H1 (cell line): ENCODE measurements around the gene OR10AD1. TPM values are rescaled to one million over a fixed set of nuclear protein-coding genes. Genes with fewer than 3 reads are reported as not detected.

ENCODE experiments used
- CTCF ChIA-PET: fragments of 300-600 bp; sonication (Branson Sonifier 250); formaldehyde crosslinking; loops from one replicate; lab custom pipeline; 2021; ENCODE audit not compliant: partially characterized antibody; lab: Charles Lee
- POLR2A ChIA-PET: fragments of 300-600 bp; sonication (Branson Sonifier 250); formaldehyde crosslinking; loops from one replicate; lab custom pipeline; 2021; ENCODE audit warnings: inconsistent platforms; ENCODE audit not compliant: partially characterized antibody; lab: Charles Lee
- DNase-seq, 2 experiments: peaks; one replicate each; pipeline versions ENCODE4 v3.0.0 to v3.0.0-alpha.2; 2010 to 2022; ENCODE audit warnings: low spot score in 2 of 2, low read depth in 1 of 2, mixed read lengths in 1 of 2
- FAIRE-seq: peaks from 2 replicates; lab custom pipeline; 2011; peaks lifted over from hg19 to GRCh38; lab: Jason Lieb, UNC
- H2AFZ ChIP-seq: 2 replicates; pipeline ENCODE4 v1.8.1; 2012; ENCODE audit warnings: low read length, inconsistent platforms
- H2AK5ac ChIP-seq: 2 replicates; pipeline ENCODE4 v1.6.1; 2013; ENCODE audit warnings: low read depth, low read length
- H2BK120ac ChIP-seq: replicated peaks from 2 replicates; pipeline ENCODE3; 2013; ENCODE audit warnings: low read depth, low read length, inconsistent platforms
- H2BK12ac ChIP-seq: 2 replicates; pipeline ENCODE4 v1.6.1; 2013; ENCODE audit warnings: low read depth, low read length
- H2BK15ac ChIP-seq: 2 replicates; pipeline ENCODE4 v1.6.1; 2013; ENCODE audit warnings: low read length
- H2BK20ac ChIP-seq: 2 replicates; pipeline ENCODE4 v1.6.1; 2013; ENCODE audit warnings: low read length
- H2BK5ac ChIP-seq: 2 replicates; pipeline ENCODE4 v1.6.1; 2013; ENCODE audit warnings: low read depth, low read length
- H3K14ac ChIP-seq: 2 replicates; pipeline ENCODE4 v1.6.1; 2013; ENCODE audit warnings: inconsistent platforms; ENCODE audit not compliant: insufficient read length
- H3K18ac ChIP-seq: 2 replicates; pipeline ENCODE4 v1.6.1; 2013; ENCODE audit warnings: low read length; ENCODE audit errors: extremely low read depth
- H3K23ac ChIP-seq: 2 replicates; pipeline ENCODE4 v1.6.1; 2013; ENCODE audit warnings: inconsistent platforms; ENCODE audit not compliant: insufficient read length
- H3K23me2 ChIP-seq: 2 replicates; pipeline ENCODE4 v1.6.1; 2013; ENCODE audit warnings: low read depth, low read length
- H3K27ac ChIP-seq: 2 replicates; pipeline ENCODE4 v1.6.1; 2011; ENCODE audit warnings: low read depth, low read length, inconsistent platforms
- H3K27me3 ChIP-seq, 4 experiments: replicated peaks in 1 of 4; 1 replicate in 1 of 4; 2 replicates in 3 of 4; pipeline versions ENCODE4 v1.6.1 to v1.8.1; 2011 to 2013; ENCODE audit warnings: low read length in 3 of 4, mild to moderate bottlenecking in 3 of 4, inconsistent platforms in 2 of 4, mixed read lengths in 2 of 4, moderate library complexity in 1 of 4; ENCODE audit not compliant: control insufficient read depth in 3 of 4, insufficient read depth in 3 of 4; ENCODE audit errors: extremely low read depth in 1 of 4
- H3K36me3 ChIP-seq, 4 experiments: 2 replicates each; pipeline versions ENCODE4 v1.6.1 to v1.8.1; 2011 to 2013; ENCODE audit warnings: mild to moderate bottlenecking in 4 of 4, low read length in 3 of 4, moderate library complexity in 2 of 4, control low read depth in 1 of 4, inconsistent platforms in 1 of 4; ENCODE audit not compliant: insufficient read depth in 4 of 4, control insufficient read depth in 2 of 4
- H3K4ac ChIP-seq: replicated peaks from 2 replicates; pipeline ENCODE3; 2013; ENCODE audit warnings: low read length, low read depth, mixed read lengths, inconsistent platforms; ENCODE audit not compliant: insufficient read length
- H3K4me1 ChIP-seq, 4 experiments: replicated peaks in 1 of 4; 1 replicate in 1 of 4; 2 replicates in 3 of 4; pipeline versions ENCODE4 v1.6.1 to v1.8.1; 2011 to 2013; ENCODE audit warnings: low read length in 3 of 4, inconsistent platforms in 2 of 4, mixed read lengths in 1 of 4; ENCODE audit not compliant: insufficient read depth in 4 of 4, control insufficient read depth in 3 of 4
- H3K4me2 ChIP-seq, 2 experiments: 2 replicates each; pipeline versions ENCODE4 v1.6.1 to v1.8.1; 2011 to 2013; ENCODE audit warnings: low read depth in 2 of 2, low read length in 2 of 2, control low read depth in 1 of 2, inconsistent platforms in 1 of 2, mild to moderate bottlenecking in 1 of 2; ENCODE audit not compliant: insufficient read depth in 1 of 2
- H3K4me3 ChIP-seq, 4 experiments: fragments of 200-600, 300-600 bp in 1 of 4; sonication (generic), shearing (Covaris generic), sonication (Bioruptor Twin) in 1 of 4; 2 replicates each; pipeline versions ENCODE4 v1.5.1 to v1.8.1; 2011 to 2016; ENCODE audit warnings: low read length in 4 of 4, low read depth in 3 of 4, control low read depth in 2 of 4, inconsistent platforms in 2 of 4, mild to moderate bottlenecking in 2 of 4, mixed read lengths in 1 of 4, moderate library complexity in 1 of 4; ENCODE audit not compliant: insufficient read depth in 2 of 4; ENCODE audit errors: extremely low read depth in 1 of 4
- H3K56ac ChIP-seq: replicated peaks from 2 replicates; pipeline ENCODE3; 2013; ENCODE audit warnings: low read depth, mild to moderate bottlenecking, mixed read lengths, low read length, inconsistent platforms; ENCODE audit not compliant: insufficient read length
- H3K79me1 ChIP-seq: 2 replicates; pipeline ENCODE4 v1.6.1; 2013; ENCODE audit warnings: low read depth, low read length, control low read depth
- H3K79me2 ChIP-seq, 2 experiments: 2 replicates each; pipeline versions ENCODE4 v1.6.1 to v1.8.1; 2012 to 2013; ENCODE audit warnings: low read length in 2 of 2, mild to moderate bottlenecking in 2 of 2, inconsistent platforms in 1 of 2; ENCODE audit not compliant: insufficient read depth in 2 of 2, control insufficient read depth in 1 of 2
- H3K9ac ChIP-seq, 4 experiments: replicated peaks in 1 of 4; 1 replicate in 1 of 4; 2 replicates in 3 of 4; pipeline versions ENCODE4 v1.6.1 to v1.8.1; 2011 to 2013; ENCODE audit warnings: low read depth in 3 of 4, low read length in 3 of 4, control low read depth in 2 of 4, mild to moderate bottlenecking in 2 of 4, moderate library complexity in 2 of 4, inconsistent platforms in 1 of 4; ENCODE audit errors: extremely low read depth in 1 of 4
- H3K9me3 ChIP-seq, 2 experiments: 2 replicates each; pipeline versions ENCODE4 v1.6.1 to v1.8.1; 2012 to 2013; ENCODE audit warnings: mild to moderate bottlenecking in 2 of 2, moderate library complexity in 2 of 2, control low read depth in 1 of 2, inconsistent platforms in 1 of 2, low read depth in 1 of 2, low read length in 1 of 2, mixed read lengths in 1 of 2; ENCODE audit not compliant: insufficient read depth in 2 of 2
- H4K20me1 ChIP-seq, 2 experiments: replicated peaks in 1 of 2; 2 replicates each; pipeline versions ENCODE3 to v1.8.1; 2011 to 2013; ENCODE audit warnings: inconsistent platforms in 2 of 2, low read length in 2 of 2, mild to moderate bottlenecking in 1 of 2; ENCODE audit not compliant: insufficient read depth in 2 of 2, control insufficient read depth in 1 of 2
- H4K5ac ChIP-seq: 2 replicates; pipeline ENCODE4 v1.6.1; 2013; ENCODE audit warnings: low read length, low read depth, mixed read lengths, inconsistent platforms; ENCODE audit not compliant: insufficient read length
- H4K8ac ChIP-seq: 2 replicates; pipeline ENCODE4 v1.8.0; 2013; ENCODE audit warnings: mild to moderate bottlenecking, moderate library complexity, low read length, inconsistent platforms; ENCODE audit not compliant: insufficient read depth; ENCODE audit errors: extremely low read depth
- H4K91ac ChIP-seq: replicated peaks from 2 replicates; pipeline ENCODE3; 2013; ENCODE audit warnings: low read length, mixed read lengths, inconsistent platforms; ENCODE audit not compliant: insufficient read length
- TEAD4 ChIP-seq: IDR thresholded peaks from 2 replicates; pipeline ENCODE4 v1.6.1; 2012; ENCODE audit warnings: low read depth, low read length, inconsistent platforms, mixed read lengths
- WGBS, 2 experiments: shearing (Covaris generic) in 1 of 2; methylation state at CpG; one replicate each; pipeline versions ENCODE4 v1.1.6 to v1.1.7; 2013 to 2015; ENCODE audit warnings: low lambda C conversion rate in 2 of 2, mixed read lengths in 2 of 2, inconsistent platforms in 1 of 2, low coverage in 1 of 2, missing lambda C conversion rate in 1 of 2; ENCODE audit not compliant: insufficient replicate concordance in 2 of 2, insufficient coverage in 1 of 2, insufficient read length in 1 of 2; ENCODE audit errors: extremely low coverage in 1 of 2, missing lambda C conversion rate in 1 of 2; 5-methylcytosine and 5-hydroxymethylcytosine counted together
- polyA plus RNA-seq, 7 experiments: library from polyadenylated mRNA; depleted of rRNA in 3 of 7; stranded (reverse) in 5 of 7; unstranded in 2 of 7; fragments of >200 nt in 5 of 7; fragments of 200-250 nt in 2 of 7; gene quantifications; 1 replicate in 5 of 7; 2 replicates in 1 of 7; 4 replicates in 1 of 7; pipeline versions ENCODE4 v1.2.1 to v1.2.3, GENCODE V29; 2011 to 2013; ENCODE audit warnings: missing spikeins in 2 of 7, mixed read lengths in 2 of 7
- total RNA-seq: library from RNA; stranded (reverse); fragmentation: NEBNext Ultra II Directional; extraction: Animal tissue kit (Norgen Biotek cat#: 25700); gene quantifications from 2 replicates; pipeline ENCODE4 v1.2.1, GENCODE V29; 2021

The OR10AD1 gene
- total and polyA plus RNA-seq, 2 of the 8 experiments (the other 6 are each of a cell fraction or from before 2014, with no cell fraction given): not detected

DNA sequence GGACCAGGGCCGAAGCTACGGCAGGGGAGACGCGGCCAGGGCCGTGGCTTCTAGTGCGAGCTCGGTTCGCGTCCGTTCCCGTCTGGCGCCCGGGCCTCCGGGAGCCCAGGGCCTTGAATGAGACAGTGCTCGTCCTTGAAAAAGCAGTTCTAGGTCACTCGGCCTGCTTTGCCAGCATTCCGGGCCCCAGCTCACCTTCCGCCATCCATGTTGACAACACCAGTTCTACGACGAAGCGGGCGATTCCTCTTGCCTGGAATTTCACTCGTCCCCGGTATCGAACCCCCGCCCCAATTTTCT, 4.5 kb downstream of the OR10AD1 start:
- Histone ChIP-seq H3K36me3 (no peaks in the 10 kb centered on the region), H3K23ac (no peak overlapping the region), H3K79me1 (no peaks in the 10 kb centered on the region), H3K4ac (peak overlapping the region; percentile 73), H3K9ac (peak overlapping the region in 3 of 4 experiments; percentile 76 to 85 (median 83); a peak in 6 of 7 replicates), H2BK5ac (peak overlapping the region; percentile 97), H3K27me3 (peaks cover 5 to 23% (median 23%) of the 10 kb centered on the region in 4 experiments), H4K20me1 (no peaks in the 10 kb centered on the region), H2AK5ac (no peak overlapping the region), H3K4me3 (peak overlapping the region; percentile 63 to 90 (median 76)), H2BK120ac (no peak overlapping the region), H2BK15ac (0 out of 2 replicates have a peak overlapping the region, but pooled peaks have one; percentile 72), H3K27ac (peak overlapping the region; percentile 66; the same call in 1 of the 2 replicates), H3K56ac (peak overlapping the region; percentile 44), H3K79me2 (no peaks in the 10 kb centered on the region), H3K14ac (no peak overlapping the region), H2BK12ac (peak overlapping the region; percentile 84), H2AFZ (peak overlapping the region; percentile 95), H4K5ac (peak overlapping the region; percentile 3), H3K23me2 (peaks cover 12% of the 10 kb centered on the region), H3K4me2 (peak overlapping the region; percentile 81 to 94), H2BK20ac (no peak overlapping the region), H3K9me3 (0 out of 4 replicates have a peak, but pooled peaks cover 0 to 4% of the 10 kb centered on the region in 2 experiments), H4K8ac (peak overlapping the region; percentile 89), H3K4me1 (peaks cover 0 to 2% (median 2%) of the 10 kb centered on the region in 4 experiments; a peak in 2 of 7 replicates), H3K18ac (peak overlapping the region; percentile 100), H4K91ac (peak overlapping the region; percentile 92)
- WGBS, 2 experiments: 78% methylated on average over 26 of the region's 26 CpGs; no CpG with 5 or more reads in 1 of the 2 experiments
- no peak for DNase-seq
- ChIA-PET CTCF (interaction anchor here (0.6 to 6.0 kb wide), 6 partner anchors 11 to 712 kb away, joined by 3 to 63 read pairs (median 10); no protein-coding TSS in a partner anchor), POLR2A (interaction anchor here (0.6 to 2.4 kb wide), 10 partner anchors 9 to 258 kb away, joined by 3 to 10 read pairs (median 4); partner anchors contain the start of genes PFKM and SENP1)
- FAIRE-seq: no peak
- TF ChIP-seq TEAD4: peak; percentile 8; the same call in 1 of the 2 replicates
